PC-9 (cell line): ENCODE data around the gene STXBP5L.

ENCODE experiments used
- EZH2 ChIP-seq: fragments of 200-600 bp; sonication (generic); IDR thresholded peaks from 2 replicates; pipeline ENCODE4 v1.8.0; 2017; ENCODE audit warnings: antibody characterized with exemption, low read depth
- TF ChIP-seq, protein P1 (sequence below): fragments of 200-600 bp; sonication (generic); conservative IDR thresholded peaks from 2 replicates; pipeline ENCODE4 v1.6.1; 2017; ENCODE audit warnings: mixed run types, antibody characterized with exemption, mild to moderate bottlenecking, moderate library complexity

DNA sequence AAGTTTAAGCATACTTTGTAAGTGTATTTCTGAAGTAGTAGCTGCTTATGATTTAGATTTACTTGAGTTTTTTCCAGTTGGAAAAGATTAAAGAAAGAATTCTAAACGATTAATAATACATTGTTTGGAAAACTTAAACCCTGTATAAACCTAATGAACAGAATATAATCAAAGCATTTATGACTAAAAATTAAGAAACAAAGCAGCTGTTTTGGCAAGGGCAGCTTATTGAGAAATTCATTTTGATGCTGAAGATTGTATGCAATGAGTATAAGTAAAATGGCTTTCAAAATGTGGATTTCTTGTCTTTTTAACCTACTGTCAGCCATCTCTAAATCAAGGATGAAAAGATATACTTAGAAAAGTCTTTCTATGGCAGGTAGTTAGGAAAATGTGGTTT is 497.6 kb downstream of the STXBP5L start:
- TF ChIP-seq EZH2: no peak
- TF ChIP-seq, protein P1, sequence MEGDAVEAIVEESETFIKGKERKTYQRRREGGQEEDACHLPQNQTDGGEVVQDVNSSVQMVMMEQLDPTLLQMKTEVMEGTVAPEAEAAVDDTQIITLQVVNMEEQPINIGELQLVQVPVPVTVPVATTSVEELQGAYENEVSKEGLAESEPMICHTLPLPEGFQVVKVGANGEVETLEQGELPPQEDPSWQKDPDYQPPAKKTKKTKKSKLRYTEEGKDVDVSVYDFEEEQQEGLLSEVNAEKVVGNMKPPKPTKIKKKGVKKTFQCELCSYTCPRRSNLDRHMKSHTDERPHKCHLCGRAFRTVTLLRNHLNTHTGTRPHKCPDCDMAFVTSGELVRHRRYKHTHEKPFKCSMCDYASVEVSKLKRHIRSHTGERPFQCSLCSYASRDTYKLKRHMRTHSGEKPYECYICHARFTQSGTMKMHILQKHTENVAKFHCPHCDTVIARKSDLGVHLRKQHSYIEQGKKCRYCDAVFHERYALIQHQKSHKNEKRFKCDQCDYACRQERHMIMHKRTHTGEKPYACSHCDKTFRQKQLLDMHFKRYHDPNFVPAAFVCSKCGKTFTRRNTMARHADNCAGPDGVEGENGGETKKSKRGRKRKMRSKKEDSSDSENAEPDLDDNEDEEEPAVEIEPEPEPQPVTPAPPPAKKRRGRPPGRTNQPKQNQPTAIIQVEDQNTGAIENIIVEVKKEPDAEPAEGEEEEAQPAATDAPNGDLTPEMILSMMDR: no peak
